B cell (primary cell): ENCODE data around the gene CERS5. TPM values are rescaled to one million over a fixed set of nuclear protein-coding genes. Genes with fewer than 3 reads are reported as not detected.

Experiments
- ATAC-seq: fragments of 200-7000 bp; cut with Tn5 transposase; one replicate; pipeline ENCODE4 v1.10.0; 2021; ENCODE audit warnings: low read depth, mild to moderate bottlenecking, moderate number of reproducible peaks, moderate library complexity
- CTCF ChIA-PET: fragments of 350-600 bp; sonication (Branson Sonifier 250); formaldehyde crosslinking; loops from one replicate; lab custom pipeline; 2021; ENCODE audit warnings: antibody characterized with exemption, inconsistent platforms; lab: Charles Lee
- POLR2A ChIA-PET: fragments of 350-600 bp; sonication (Branson Sonifier 250); formaldehyde crosslinking; loops from one replicate; lab custom pipeline; 2021; ENCODE audit warnings: antibody characterized with exemption; lab: Charles Lee
- DNase-seq: peaks from one replicate; pipeline ENCODE4 v3.0.0; 2013
- H2AFZ ChIP-seq: 2 replicates; pipeline ENCODE4 v1.6.1; 2012; ENCODE audit warnings: mild to moderate bottlenecking, low read depth, low read length; ENCODE audit not compliant: insufficient read depth, poor library complexity, severe bottlenecking
- H3K27ac ChIP-seq, 2 donors: 1 replicate in 1 of 2; 2 replicates in 1 of 2; pipeline ENCODE4 v1.5.1; 2012 to 2013; ENCODE audit warnings: low read length in 2 of 2, mild to moderate bottlenecking in 2 of 2, moderate library complexity in 1 of 2
- H3K27me3 ChIP-seq, 4 experiments: fragments of 200-600 bp in 1 of 4; sonication (generic) in 1 of 4; replicated peaks in 1 of 4; 1 replicate in 2 of 4; 2 replicates in 2 of 4; pipeline versions ENCODE4 v1.6.1 to v1.7.0; 2013 to 2016; ENCODE audit warnings: low read length in 3 of 4, mild to moderate bottlenecking in 2 of 4, mixed read lengths in 1 of 4, moderate library complexity in 1 of 4; ENCODE audit not compliant: insufficient read depth in 4 of 4, control insufficient read depth in 3 of 4; ENCODE audit errors: control extremely low read depth in 1 of 4
- H3K36me3 ChIP-seq, 2 experiments: replicated peaks in 1 of 2; 1 replicate in 1 of 2; 2 replicates in 1 of 2; pipeline versions ENCODE4 v1.6.1 to v1.7.1; 2013; ENCODE audit warnings: low read length in 1 of 2; ENCODE audit not compliant: insufficient read depth in 2 of 2, control insufficient read depth in 1 of 2; ENCODE audit errors: control extremely low read depth in 1 of 2, extremely low read depth in 1 of 2
- H3K4me1 ChIP-seq, 2 donors: fragments of 200-600 bp in 1 of 2; sonication (generic) in 1 of 2; 1 replicate in 1 of 2; 2 replicates in 1 of 2; pipeline versions ENCODE4 v1.5.1 to v1.6.1; 2013 to 2017; ENCODE audit warnings: low read length in 2 of 2; ENCODE audit not compliant: control insufficient read depth in 2 of 2, insufficient read depth in 2 of 2
- H3K4me2 ChIP-seq: replicated peaks from 2 replicates; pipeline ENCODE3; 2012; ENCODE audit warnings: mild to moderate bottlenecking, low read depth, low read length; ENCODE audit not compliant: poor library complexity, severe bottlenecking
- H3K4me3 ChIP-seq, 5 experiments: fragments of 200-600 bp in 1 of 5; sonication (generic) in 1 of 5; 1 replicate in 3 of 5; 2 replicates in 2 of 5; pipeline versions ENCODE4 v1.5.1 to v1.7.0; 2011 to 2016; ENCODE audit warnings: low read length in 4 of 5, mild to moderate bottlenecking in 4 of 5, low read depth in 2 of 5, control low read depth in 1 of 5, moderate library complexity in 1 of 5; ENCODE audit not compliant: insufficient read depth in 1 of 5; ENCODE audit errors: control extremely low read depth in 1 of 5, extremely low read depth in 1 of 5
- H3K79me2 ChIP-seq: fragments of 200-600 bp; sonication (generic); one replicate; pipeline ENCODE4 v1.6.0; 2016; ENCODE audit warnings: low read length; ENCODE audit not compliant: control insufficient read depth, insufficient read depth
- H3K9ac ChIP-seq: fragments of 200-600 bp; sonication (generic); 2 replicates; pipeline ENCODE4 v1.6.1; 2017; ENCODE audit warnings: mild to moderate bottlenecking, low read length, moderate library complexity
- H3K9me3 ChIP-seq, 3 donors: one replicate each; pipeline versions ENCODE4 v1.6.1 to v1.7.1; 2013; ENCODE audit warnings: low read length in 2 of 3; ENCODE audit not compliant: control insufficient read depth in 2 of 3, insufficient read depth in 1 of 3; ENCODE audit errors: control extremely low read depth in 1 of 3
- H4K20me1 ChIP-seq: 2 replicates; pipeline ENCODE4 v1.6.0; 2012; ENCODE audit warnings: mild to moderate bottlenecking, low read length; ENCODE audit not compliant: insufficient read depth, control insufficient read depth, poor library complexity, severe bottlenecking
- H3K27ac Mint-ChIP-seq: one replicate; pipeline ENCODE4 v1.8.0; 2021; ENCODE audit warnings: mixed read lengths
- H3K27me3 Mint-ChIP-seq: one replicate; pipeline ENCODE4 v1.8.0; 2021; ENCODE audit warnings: mixed read lengths
- H3K4me1 Mint-ChIP-seq: one replicate; pipeline ENCODE4 v1.8.0; 2021; ENCODE audit warnings: mixed read lengths
- H3K4me3 Mint-ChIP-seq: one replicate; pipeline ENCODE4 v1.8.0; 2021; ENCODE audit warnings: mixed read lengths
- H3K9me3 Mint-ChIP-seq: one replicate; pipeline ENCODE4 v1.8.0; 2022; ENCODE audit warnings: mixed read lengths; ENCODE audit not compliant: insufficient read depth
- EZH2 ChIP-seq: IDR thresholded peaks from 2 replicates; pipeline ENCODE4 v1.6.1; 2012; ENCODE audit warnings: borderline replicate concordance, low read depth, mild to moderate bottlenecking, moderate library complexity, low read length; ENCODE audit not compliant: insufficient read depth, poor library complexity, severe bottlenecking
- WGBS: methylation state at CpG from one replicate; pipeline ENCODE4 v1.1.5; 2013; ENCODE audit warnings: missing lambda C conversion rate; ENCODE audit not compliant: insufficient coverage; 5-methylcytosine and 5-hydroxymethylcytosine counted together
- intact Hi-C: fragments of 100-400 bp; cut with micrococcal nuclease; formaldehyde crosslinking; loops from one replicate; pipeline ENCODE4 v1.10.0; 2022
- polyA plus RNA-seq: library from polyadenylated mRNA; depleted of rRNA; stranded (reverse); fragments of >200 nt; gene quantifications from 2 replicates; pipeline ENCODE4 v1.2.3, GENCODE V29; 2012
- total RNA-seq, 2 donors: library from RNA; stranded (reverse); fragments of 120-200 nt in 1 of 2; gene quantifications; 1 replicate in 1 of 2; 2 replicates in 1 of 2; pipeline versions ENCODE4 v1.2.3 to v1.2.4, GENCODE V29; 2013 to 2022
- TF ChIP-seq, protein P1 (sequence below): fragments of 200-600 bp; IDR thresholded peaks from one replicate; pipeline ENCODE4 v1.8.0; 2022; ENCODE audit warnings: antibody characterized with exemption, mild to moderate bottlenecking

CERS5 gene
- total and polyA plus RNA-seq, 2 donors (not counting 1 experiment from before 2014, with no cell fraction given) = 32.3 to 72.0 TPM

- CTCF ChIA-PET = interaction anchor here (0.9 to 4.0 kb wide), 3 partner anchors 10 to 12 kb away, joined by 3 to 21 read pairs (median 5); partner anchors contain the start of gene COX14
- H3K36me3 ChIP-seq = peaks cover 16 to 60% of the 10 kb centered on the region in 2 experiments
- intact Hi-C loops = no loop called here
Observed at GRCh38 chr12:50099302-50100008, 67.7 kb downstream of the CERS5 start.

GRCh38 chr12:50097952-50098351 lies 69.2 kb downstream of the CERS5 start:
- no peaks in the 10 kb centered on the region for H3K4me1 Mint-ChIP-seq
- H3K79me2 ChIP-seq = peaks cover 4% of the 10 kb centered on the region
- no peak overlapping the region for H3K27ac Mint-ChIP-seq
- no peaks in the 10 kb centered on the region for H3K9me3 ChIP-seq
- H3K4me3 Mint-ChIP-seq = no peak overlapping the region
- H3K4me2 ChIP-seq = no peak overlapping the region
- no peaks in the 10 kb centered on the region for H3K27me3 ChIP-seq
- peaks cover 5% of the 10 kb centered on the region for H4K20me1 ChIP-seq
- H3K4me1 ChIP-seq = no peaks in the 10 kb centered on the region
- intact Hi-C loops = no loop called here
- no peaks in the 10 kb centered on the region for H3K9me3 Mint-ChIP-seq
- no peak overlapping the region for H3K9ac ChIP-seq
- ChIA-PET CTCF (interaction anchor here (17.2 kb wide), 1 partner anchor 9 kb away, joined by 343 read pairs; the partner anchor contains the start of genes COX14 and GPD1), POLR2A (interaction anchor here (0.7 kb wide), 1 partner anchor 13 kb away, joined by 4 read pairs; no protein-coding TSS in a partner anchor)
- H3K27me3 Mint-ChIP-seq = no peaks in the 10 kb centered on the region
- TF ChIP-seq, protein P1, sequence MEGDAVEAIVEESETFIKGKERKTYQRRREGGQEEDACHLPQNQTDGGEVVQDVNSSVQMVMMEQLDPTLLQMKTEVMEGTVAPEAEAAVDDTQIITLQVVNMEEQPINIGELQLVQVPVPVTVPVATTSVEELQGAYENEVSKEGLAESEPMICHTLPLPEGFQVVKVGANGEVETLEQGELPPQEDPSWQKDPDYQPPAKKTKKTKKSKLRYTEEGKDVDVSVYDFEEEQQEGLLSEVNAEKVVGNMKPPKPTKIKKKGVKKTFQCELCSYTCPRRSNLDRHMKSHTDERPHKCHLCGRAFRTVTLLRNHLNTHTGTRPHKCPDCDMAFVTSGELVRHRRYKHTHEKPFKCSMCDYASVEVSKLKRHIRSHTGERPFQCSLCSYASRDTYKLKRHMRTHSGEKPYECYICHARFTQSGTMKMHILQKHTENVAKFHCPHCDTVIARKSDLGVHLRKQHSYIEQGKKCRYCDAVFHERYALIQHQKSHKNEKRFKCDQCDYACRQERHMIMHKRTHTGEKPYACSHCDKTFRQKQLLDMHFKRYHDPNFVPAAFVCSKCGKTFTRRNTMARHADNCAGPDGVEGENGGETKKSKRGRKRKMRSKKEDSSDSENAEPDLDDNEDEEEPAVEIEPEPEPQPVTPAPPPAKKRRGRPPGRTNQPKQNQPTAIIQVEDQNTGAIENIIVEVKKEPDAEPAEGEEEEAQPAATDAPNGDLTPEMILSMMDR = no peak
- no peak for TF ChIP-seq EZH2
- H3K27ac ChIP-seq = no peak overlapping the region
- 97% methylated on average over 4 of the region's 6 CpGs for WGBS
- ATAC-seq = no peak
- peaks cover 19 to 75% of the 10 kb centered on the region in 2 experiments for H3K36me3 ChIP-seq
- DNase-seq = no peak
- H3K4me3 ChIP-seq = no peak overlapping the region
- H2AFZ ChIP-seq = no peak overlapping the region

More at GRCh38 chr12:50099302-50100008, 67.7 kb downstream of the CERS5 start:
- no peaks in the 10 kb centered on the region for H3K9me3 Mint-ChIP-seq
- no peak overlapping the region for H3K4me3 Mint-ChIP-seq
- ATAC-seq = no peak
- H3K27ac Mint-ChIP-seq = no peak overlapping the region
- no peaks in the 10 kb centered on the region for H3K27me3 ChIP-seq
- no peak for DNase-seq
- no peak overlapping the region for H3K27ac ChIP-seq
- H3K4me3 ChIP-seq = no peak overlapping the region
- WGBS = 93% methylated on average over 5 of the region's 5 CpGs
- POLR2A ChIA-PET = interaction anchor here (0.7 kb wide), 1 partner anchor 15 kb away, joined by 3 read pairs; the partner anchor contains the start of gene SMARCD1
- no peak for TF ChIP-seq EZH2
- TF ChIP-seq, protein P1 = no peak
- no peak overlapping the region for H2AFZ ChIP-seq
- no peaks in the 10 kb centered on the region for H3K9me3 ChIP-seq
- no peaks in the 10 kb centered on the region for H3K27me3 Mint-ChIP-seq
- no peaks in the 10 kb centered on the region for H3K4me1 ChIP-seq
- peaks cover 5% of the 10 kb centered on the region for H4K20me1 ChIP-seq
- no peaks in the 10 kb centered on the region for H3K79me2 ChIP-seq
- no peak overlapping the region for H3K4me2 ChIP-seq
- H3K4me1 Mint-ChIP-seq = no peaks in the 10 kb centered on the region
- no peak overlapping the region for H3K9ac ChIP-seq
